GM23248 (cell line): Measurements from ENCODE around the gene CMIP. TPM values are rescaled to one million over a fixed set of nuclear protein-coding genes. Genes with fewer than 3 reads are reported as not detected.
A peak's percentile ranks its signal among the peaks of the same experiment; 100 is the strongest.

Experiments
- DNase-seq: peaks from one replicate; pipeline ENCODE4 v3.0.0-alpha.2; 2015
- H2AFZ ChIP-seq: fragments of 200-600 bp; sonication (generic); 2 replicates; pipeline ENCODE4 v1.6.1; 2016; ENCODE audit warnings: antibody characterized with exemption
- H3F3A ChIP-seq: fragments of 200-600 bp; sonication (generic); 2 replicates; pipeline ENCODE4 v1.6.1; 2016; ENCODE audit warnings: mild to moderate bottlenecking, antibody characterized with exemption, mixed run types; ENCODE audit not compliant: insufficient read depth
- H3K27ac ChIP-seq: fragments of 200-600 bp; sonication (generic); 2 replicates; pipeline ENCODE4 v1.5.1; 2016; ENCODE audit warnings: mild to moderate bottlenecking
- H3K27me3 ChIP-seq: fragments of 200-600 bp; sonication (generic); replicated peaks from 2 replicates; pipeline ENCODE4 v1.6.1; 2016; ENCODE audit warnings: mild to moderate bottlenecking; ENCODE audit not compliant: insufficient read depth
- H3K36me3 ChIP-seq: fragments of 200-600 bp; sonication (generic); 2 replicates; pipeline ENCODE4 v1.6.1; 2016; ENCODE audit warnings: low read depth, mild to moderate bottlenecking
- H3K4me1 ChIP-seq: fragments of 200-600 bp; sonication (generic); 2 replicates; pipeline ENCODE4 v1.6.1; 2016; ENCODE audit warnings: mild to moderate bottlenecking; ENCODE audit not compliant: insufficient read depth
- H3K4me2 ChIP-seq: fragments of 200-600 bp; sonication (generic); one replicate; pipeline ENCODE4 v1.6.1; 2016; ENCODE audit warnings: mild to moderate bottlenecking; ENCODE audit not compliant: unreplicated experiment
- H3K4me3 ChIP-seq: fragments of 200-600 bp; sonication (generic); 2 replicates; pipeline ENCODE4 v1.5.1; 2016; ENCODE audit warnings: mild to moderate bottlenecking
- H3K79me2 ChIP-seq: fragments of 200-600 bp; sonication (generic); 2 replicates; pipeline ENCODE4 v1.6.1; 2016; ENCODE audit warnings: mild to moderate bottlenecking; ENCODE audit not compliant: insufficient read depth
- H3K9ac ChIP-seq: fragments of 200-600 bp; sonication (generic); 2 replicates; pipeline ENCODE4 v1.6.1; 2016; ENCODE audit warnings: mild to moderate bottlenecking
- H3K9me2 ChIP-seq: fragments of 200-600 bp; sonication (generic); 2 replicates; pipeline ENCODE4 v1.6.1; 2016; ENCODE audit warnings: mixed run types, mild to moderate bottlenecking, moderate library complexity; ENCODE audit not compliant: insufficient read depth
- H3K9me3 ChIP-seq: fragments of 200-600 bp; sonication (generic); one replicate; pipeline ENCODE4 v1.6.1; 2017; ENCODE audit warnings: low read depth
- H4K20me1 ChIP-seq: fragments of 200-600 bp; sonication (generic); 2 replicates; pipeline ENCODE4 v1.6.0; 2016; ENCODE audit not compliant: insufficient read depth
- EZH2 ChIP-seq: fragments of 200-600 bp; sonication (generic); IDR thresholded peaks from 2 replicates; pipeline ENCODE4 v1.6.1; 2018; ENCODE audit warnings: antibody characterized with exemption, mild to moderate bottlenecking; ENCODE audit not compliant: insufficient read depth, poor library complexity, severe bottlenecking
- EZH2phosphoT487 ChIP-seq: fragments of 200-600 bp; sonication (generic); IDR thresholded peaks from 2 replicates; pipeline ENCODE4 v1.6.1; 2018; ENCODE audit warnings: antibody characterized with exemption, moderate library complexity, mild to moderate bottlenecking, low read depth; ENCODE audit not compliant: insufficient read depth
- WGBS, 2 experiments: methylation state at CpG; one replicate each; pipeline ENCODE4 v1.1.6; 2015 to 2017; ENCODE audit warnings: low lambda C conversion rate in 2 of 2, low coverage in 1 of 2; ENCODE audit errors: missing lambda C conversion rate in 2 of 2; 5-methylcytosine and 5-hydroxymethylcytosine counted together
- in situ Hi-C: fragments of 300-500 bp; cut with MboI; formaldehyde crosslinking; loops from 2 replicates; pipeline ENCODE4 v1.15.0; 2020
- polyA plus RNA-seq: library from polyadenylated mRNA; unstranded; fragments of >200 nt; fragmentation: Nextera tagmentation; extraction: Ambion mirVana; gene quantifications from 2 replicates; pipeline ENCODE4 v1.2.1, GENCODE V29; 2016
- total RNA-seq: library from RNA; depleted of rRNA; stranded (reverse); fragments of >200 nt; shearing (Covaris generic); gene quantifications from 2 replicates; pipeline ENCODE4 v1.2.3, GENCODE V29; 2014

Gene CMIP
- total and polyA plus RNA-seq, 2 experiments from 2014 or later = 1.5 to 9.5 TPM

- WGBS, 2 experiments = 90 to 95% methylated on average over 20 to 21 of the region's 21 CpGs
- no peak overlapping the region for H3K4me2 ChIP-seq
These were observed 208.3 kb downstream of the CMIP start for GRCh38 chr16:81652798-81653505.

DNA sequence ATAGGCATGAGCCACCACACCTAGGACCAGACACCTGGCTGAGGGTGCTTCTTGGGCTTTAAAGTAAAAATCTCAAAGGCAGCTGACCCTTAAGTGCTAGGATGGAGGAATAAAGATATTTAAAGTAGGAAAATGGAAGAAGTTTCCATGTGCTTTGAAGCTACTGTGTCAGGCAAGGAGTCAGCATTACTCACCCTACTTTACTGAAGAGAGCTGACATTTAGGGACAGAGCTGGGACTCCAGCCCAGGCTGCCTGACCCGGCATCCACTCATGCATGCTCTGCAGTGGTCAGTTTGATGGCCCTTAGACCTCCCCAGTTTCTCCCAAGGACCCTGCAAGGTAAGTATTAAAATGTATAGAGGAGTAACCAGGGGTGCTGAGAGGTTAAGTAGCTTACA lies 209.7 kb downstream of the CMIP start:
- H4K20me1 ChIP-seq = no peaks in the 10 kb centered on the region; the same call in 1 of the 2 replicates
- no peaks in the 10 kb centered on the region for H3K9me2 ChIP-seq
- H3K4me3 ChIP-seq = no peak overlapping the region
- H2AFZ ChIP-seq = no peak overlapping the region
- 0 out of 2 replicates have a peak, but pooled peaks cover 3% of the 10 kb centered on the region for H3K36me3 ChIP-seq
- peaks cover 24% of the 10 kb centered on the region for H3K79me2 ChIP-seq
- peaks cover 7% of the 10 kb centered on the region for H3K4me1 ChIP-seq
- no peaks in the 10 kb centered on the region for H3F3A ChIP-seq
- no peak overlapping the region for H3K27ac ChIP-seq
- no peak overlapping the region for H3K9ac ChIP-seq
- no peaks in the 10 kb centered on the region for H3K27me3 ChIP-seq
- in situ Hi-C loops = no loop called here
- TF ChIP-seq EZH2 = no peak
- TF ChIP-seq EZH2phosphoT487 = no peak
- 39 to 41% methylated on average over 1 of the region's 1 CpG for WGBS, 2 experiments
- H3K9me3 ChIP-seq = no peaks in the 10 kb centered on the region
- no peak overlapping the region for H3K4me2 ChIP-seq
- DNase-seq = peak; percentile 63

More at GRCh38 chr16:81652798-81653505, 208.3 kb downstream of the CMIP start:
- Histone ChIP-seq H3K79me2 (peaks cover 38% of the 10 kb centered on the region), H3K36me3 (0 out of 2 replicates have a peak, but pooled peaks cover 3% of the 10 kb centered on the region), H3K9me3 (no peaks in the 10 kb centered on the region), H3K27me3 (no peaks in the 10 kb centered on the region), H4K20me1 (no peaks in the 10 kb centered on the region; the same call in 1 of the 2 replicates), H3K9ac (no peak overlapping the region), H2AFZ (no peak overlapping the region), H3K27ac (no peak overlapping the region), H3K9me2 (no peaks in the 10 kb centered on the region), H3K4me3 (no peak overlapping the region), H3F3A (no peaks in the 10 kb centered on the region), H3K4me1 (peaks cover 7% of the 10 kb centered on the region)
- TF ChIP-seq EZH2phosphoT487 (no peak), EZH2 (no peak)
- in situ Hi-C loops = no loop called here
- DNase-seq = no peak

DNA sequence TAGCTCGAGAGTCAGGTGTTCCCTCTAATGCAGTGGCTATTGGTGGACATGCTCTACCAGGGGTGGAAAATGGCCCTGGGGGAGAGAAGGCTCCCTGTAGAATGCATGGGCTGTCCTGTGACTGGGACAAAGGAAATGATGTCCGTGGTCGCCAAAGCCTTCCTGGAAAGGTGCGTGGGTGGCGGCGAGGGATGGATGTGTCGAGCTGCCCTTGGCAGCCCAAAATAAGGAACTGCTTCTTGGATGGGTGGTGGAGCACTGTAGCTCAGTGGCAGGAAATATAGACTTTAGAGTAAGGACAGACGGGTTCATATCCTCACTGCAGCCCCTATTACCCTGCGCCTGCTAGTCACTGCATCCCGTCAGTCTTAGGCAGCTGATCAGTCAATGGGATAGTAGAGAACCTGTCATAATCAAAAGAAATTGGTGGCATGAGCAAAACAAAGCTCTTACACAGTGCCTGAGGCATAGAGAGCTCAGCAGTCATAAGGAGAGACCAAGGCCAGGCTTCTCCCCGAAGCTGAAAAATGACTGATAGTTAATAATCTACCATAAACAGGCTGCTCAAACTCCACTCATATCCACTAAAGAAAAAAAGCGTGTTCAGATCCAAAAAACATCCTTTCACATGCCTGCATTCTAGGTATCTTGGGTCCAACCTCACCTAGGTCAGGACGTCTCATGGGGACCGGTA lies 211.0 kb downstream of the CMIP start:
- Histone ChIP-seq H2AFZ (no peak overlapping the region), H3F3A (no peaks in the 10 kb centered on the region), H3K9ac (no peak overlapping the region), H3K4me1 (peaks cover 7% of the 10 kb centered on the region), H3K4me3 (no peak overlapping the region), H3K36me3 (0 out of 2 replicates have a peak, but pooled peaks cover 3% of the 10 kb centered on the region), H3K4me2 (no peak overlapping the region), H3K9me3 (no peaks in the 10 kb centered on the region), H3K27ac (no peak overlapping the region), H4K20me1 (no peaks in the 10 kb centered on the region; the same call in 1 of the 2 replicates), H3K27me3 (no peaks in the 10 kb centered on the region), H3K9me2 (no peaks in the 10 kb centered on the region), H3K79me2 (0 out of 2 replicates have a peak, but pooled peaks cover 12% of the 10 kb centered on the region)
- TF ChIP-seq EZH2 (no peak), EZH2phosphoT487 (no peak)
- no peak for DNase-seq
- 92 to 94% methylated on average over 14 of the region's 14 CpGs for WGBS, 2 experiments
- in situ Hi-C loops = no loop called here

DNA sequence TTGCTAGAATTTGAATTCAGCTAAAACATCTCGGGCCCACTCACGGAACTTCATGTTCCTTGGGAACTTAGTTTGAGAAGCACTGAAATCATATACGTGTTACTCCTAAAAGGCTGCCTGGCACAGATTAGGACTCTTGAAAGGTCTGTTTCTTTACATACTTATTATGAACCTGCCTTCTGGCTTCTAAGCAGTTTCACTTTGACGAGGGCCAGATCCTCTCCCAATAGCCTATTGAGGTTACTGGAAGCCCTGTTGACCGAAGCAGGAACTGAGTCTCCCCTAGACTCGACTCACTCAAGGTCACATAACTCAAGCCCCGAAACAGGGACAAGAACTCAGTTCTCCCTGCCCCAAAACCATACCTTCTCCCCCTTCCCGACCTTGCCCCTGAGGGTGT lies 212.6 kb downstream of the CMIP start:
- no peak for DNase-seq
- H3K4me2 ChIP-seq = no peak overlapping the region
- 89 to 91% methylated on average over 8 of the region's 8 CpGs for WGBS, 2 experiments
- no peaks in the 10 kb centered on the region for H4K20me1 ChIP-seq
- 0 out of 2 replicates have a peak, but pooled peaks cover 3% of the 10 kb centered on the region for H3K36me3 ChIP-seq
- no peak overlapping the region for H2AFZ ChIP-seq
- no peaks in the 10 kb centered on the region for H3K9me2 ChIP-seq
- H3K27me3 ChIP-seq = no peaks in the 10 kb centered on the region
- H3K27ac ChIP-seq = no peak overlapping the region
- no peak overlapping the region for H3K9ac ChIP-seq
- H3K4me3 ChIP-seq = no peak overlapping the region
- TF ChIP-seq EZH2 (no peak), EZH2phosphoT487 (no peak)
- H3K9me3 ChIP-seq = no peaks in the 10 kb centered on the region
- in situ Hi-C loops = no loop called here
- H3K79me2 ChIP-seq = no peaks in the 10 kb centered on the region
- peaks cover 7% of the 10 kb centered on the region for H3K4me1 ChIP-seq
- no peaks in the 10 kb centered on the region for H3F3A ChIP-seq
